ENCODE measurements around the gene DNAH2. TPM values are rescaled to one million over a fixed set of nuclear protein-coding genes. Genes with fewer than 3 reads are reported as not detected.

The DNAH2 gene
- total RNA-seq, 1 experiment from 2014 or later: 2.0 TPM

GRCh38 chr17:7833011-7833794 is 115.7 kb downstream of the DNAH2 start:
- H3K4me3 ChIP-seq (replicated peaks in 1 of 2; ENCODE audit: low read depth in 1 of 2, low read length in 2 of 2): peak overlapping the region; percentile 74 to 82; a peak in 3 of 4 replicates
- H3K9me2 ChIP-seq (ENCODE audit: insufficient read depth): no peaks in the 10 kb centered on the region
- H3K9ac ChIP-seq (ENCODE audit: low read length): peak overlapping the region; percentile 97
- ChIA-PET RAD21 (ENCODE audit: low non-redundant PET in 1 of 2, low total read pairs in 2 of 2, uncharacterized antibody in 2 of 2, unreplicated experiment in 2 of 2) (interaction anchor here (1.0 kb wide), 2 partner anchors 12 to 89 kb away, joined by 3 to 5 read pairs; no protein-coding TSS in a partner anchor), POLR2A (interaction anchor here (1.0 to 3.1 kb wide), 4 partner anchors 8 to 24 kb away, joined by 4 to 20 read pairs (median 8); partner anchors contain the start of gene NAA38), CTCF (interaction anchor here (0.6 to 1.5 kb wide), 4 partner anchors 8 to 64 kb away, joined by 3 read pairs; partner anchors contain the start of genes CYB5D1 and NAA38)
- H3K9me3 ChIP-seq (ENCODE audit: control insufficient read depth in 1 of 2, insufficient read depth in 1 of 2, low read depth in 1 of 2, low read length in 2 of 2): no peaks in the 10 kb centered on the region
- ATAC-seq (no peak), DNase-seq (ENCODE audit: low read depth, low spot score) (no peak)
- H3K4me1 ChIP-seq (ENCODE audit: control insufficient read depth in 1 of 2, insufficient read depth in 2 of 2, low read length in 2 of 2): peaks cover 14 to 44% of the 10 kb centered on the region in 2 experiments
- no peaks in the 10 kb centered on the region for H3K27me3 ChIP-seq (ENCODE audit: insufficient read depth, low read length)
- H2AFZ ChIP-seq (ENCODE audit: low read depth, low read length, poor library complexity, severe bottlenecking): no peak overlapping the region
- H3K79me2 ChIP-seq (ENCODE audit: insufficient read depth, low read length): peaks cover 8% of the 10 kb centered on the region; the same call in 1 of the 2 replicates
- intact Hi-C loops (cut with micrococcal nuclease): no loop called here
- TF ChIP-seq ZBTB33 (IDR thresholded peaks at IDR 0.05; ENCODE audit: extremely low read depth, insufficient replicate concordance, low read length) (no peak), ZFX (IDR thresholded peaks at IDR 0.05) (no peak), CEBPB (IDR thresholded peaks at IDR 0.05; ENCODE audit: low read depth) (no peak), ATF3 (IDR thresholded peaks at IDR 0.05) (no peak), POLR2AphosphoS5 (IDR thresholded peaks at IDR 0.05; ENCODE audit: low read depth, low read length) (peak; percentile 37; the same call in 1 of the 2 replicates), TCF7L2 (IDR thresholded peaks at IDR 0.05; ENCODE audit: borderline replicate concordance, extremely low read depth, insufficient read depth, insufficient read length) (no peak), SIN3A (IDR thresholded peaks at IDR 0.05; ENCODE audit: low read depth) (no peak), MAX (IDR thresholded peaks at IDR 0.05) (no peak), POLR2A (IDR thresholded peaks at IDR 0.05; ENCODE audit: borderline replicate concordance, extremely low read depth, insufficient read depth, insufficient read length) (peak; percentile 11), RAD21 (IDR thresholded peaks at IDR 0.05; ENCODE audit: low read depth) (no peak), CBX3 (IDR thresholded peaks at IDR 0.05; ENCODE audit: low read depth) (no peak), YY1 (IDR thresholded peaks at IDR 0.05; ENCODE audit: extremely low read depth, insufficient replicate concordance, low read depth, low read length) (no peak), ZNF274 (IDR thresholded peaks at IDR 0.05; ENCODE audit: low read depth, low read length) (no peak), JUND (IDR thresholded peaks at IDR 0.05) (no peak), EZH2 (IDR thresholded peaks at IDR 0.05) (no peak), EZH2phosphoT487 (IDR thresholded peaks at IDR 0.05; ENCODE audit: borderline replicate concordance) (no peak)
- H4K20me1 ChIP-seq (ENCODE audit: insufficient read depth): no peaks in the 10 kb centered on the region
- no TSS peak for BruUV-seq (replicated peaks)
- H3K4me2 ChIP-seq (ENCODE audit: low read length): peak overlapping the region; percentile 99
- no peak overlapping the region; the same call in 1 of the 2 replicates for H3K27ac ChIP-seq (ENCODE audit: low read depth, low read length)
- H3K36me3 ChIP-seq (ENCODE audit: control insufficient read depth in 1 of 2, insufficient read depth in 2 of 2, low read length in 2 of 2): no peaks in the 10 kb centered on the region
